ENCODE data around the gene FMO2.

Gene FMO2

GRCh38 chr1:171257607-171258076 is 72.5 kb downstream of the FMO2 start:
- DNase-seq (ENCODE audit: low spot score) = no peak

- DNase-seq (ENCODE audit: low spot score) = no peak
Measured at GRCh38 chr1:171258429-171258828, 73.3 kb downstream of the FMO2 start.

GRCh38 chr1:171258943-171259342 is 73.8 kb downstream of the FMO2 start:
- no peak for DNase-seq (ENCODE audit: low spot score)
